GM12865 (cell line): ENCODE measurements around the gene UBASH3A.

Experiments used
- DNase-seq: peaks from one replicate; pipeline ENCODE4 v3.0.0; 2010; ENCODE audit warnings: low read depth
- H3K4me3 ChIP-seq: 2 replicates; pipeline ENCODE4 v1.5.1; 2011; ENCODE audit warnings: mild to moderate bottlenecking, low read depth, low read length, control low read depth
- TF ChIP-seq, protein P1 (sequence below): IDR thresholded peaks from 2 replicates; pipeline ENCODE4 v1.5.1; 2011; ENCODE audit warnings: low read length, control low read depth, low read depth, inconsistent platforms; ENCODE audit not compliant: insufficient read depth; ENCODE audit errors: missing control alignments

The UBASH3A gene, protein sequence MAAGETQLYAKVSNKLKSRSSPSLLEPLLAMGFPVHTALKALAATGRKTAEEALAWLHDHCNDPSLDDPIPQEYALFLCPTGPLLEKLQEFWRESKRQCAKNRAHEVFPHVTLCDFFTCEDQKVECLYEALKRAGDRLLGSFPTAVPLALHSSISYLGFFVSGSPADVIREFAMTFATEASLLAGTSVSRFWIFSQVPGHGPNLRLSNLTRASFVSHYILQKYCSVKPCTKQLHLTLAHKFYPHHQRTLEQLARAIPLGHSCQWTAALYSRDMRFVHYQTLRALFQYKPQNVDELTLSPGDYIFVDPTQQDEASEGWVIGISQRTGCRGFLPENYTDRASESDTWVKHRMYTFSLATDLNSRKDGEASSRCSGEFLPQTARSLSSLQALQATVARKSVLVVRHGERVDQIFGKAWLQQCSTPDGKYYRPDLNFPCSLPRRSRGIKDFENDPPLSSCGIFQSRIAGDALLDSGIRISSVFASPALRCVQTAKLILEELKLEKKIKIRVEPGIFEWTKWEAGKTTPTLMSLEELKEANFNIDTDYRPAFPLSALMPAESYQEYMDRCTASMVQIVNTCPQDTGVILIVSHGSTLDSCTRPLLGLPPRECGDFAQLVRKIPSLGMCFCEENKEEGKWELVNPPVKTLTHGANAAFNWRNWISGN

DNA sequence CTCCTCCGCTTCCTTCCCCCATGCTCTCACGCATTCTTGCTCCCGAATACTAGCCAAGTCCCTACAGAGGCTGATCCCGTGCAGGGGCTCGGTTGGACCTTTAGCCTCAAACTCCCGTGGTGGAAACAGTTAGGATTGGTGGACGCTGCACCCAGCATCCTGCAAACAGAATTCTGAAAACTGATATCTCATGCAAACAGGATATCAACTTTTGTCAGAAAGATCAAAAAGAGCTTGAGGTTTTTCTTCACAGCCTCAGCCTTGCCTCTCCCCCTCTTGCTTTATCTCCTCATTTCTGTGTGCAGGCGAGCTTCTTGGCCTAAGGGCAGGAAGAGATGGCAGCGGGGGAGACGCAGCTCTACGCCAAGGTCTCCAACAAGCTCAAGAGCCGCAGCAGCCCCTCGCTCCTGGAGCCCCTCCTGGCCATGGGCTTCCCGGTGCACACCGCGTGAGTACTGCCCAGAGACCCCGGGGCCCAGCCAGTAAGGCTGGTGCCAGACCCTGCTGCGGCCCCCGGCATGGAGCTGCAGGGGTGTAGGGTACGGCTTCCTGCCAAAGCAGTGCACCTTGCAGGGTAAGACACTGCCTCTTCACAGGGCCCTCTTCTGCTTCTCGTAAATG, at the start of gene UBASH3A:
UBASH3A (plus strand) TSS at position 292 of the 621 bp plus-strand sequence; CDS start at position 336, 44 bp downstream.
- TF ChIP-seq, protein P1, sequence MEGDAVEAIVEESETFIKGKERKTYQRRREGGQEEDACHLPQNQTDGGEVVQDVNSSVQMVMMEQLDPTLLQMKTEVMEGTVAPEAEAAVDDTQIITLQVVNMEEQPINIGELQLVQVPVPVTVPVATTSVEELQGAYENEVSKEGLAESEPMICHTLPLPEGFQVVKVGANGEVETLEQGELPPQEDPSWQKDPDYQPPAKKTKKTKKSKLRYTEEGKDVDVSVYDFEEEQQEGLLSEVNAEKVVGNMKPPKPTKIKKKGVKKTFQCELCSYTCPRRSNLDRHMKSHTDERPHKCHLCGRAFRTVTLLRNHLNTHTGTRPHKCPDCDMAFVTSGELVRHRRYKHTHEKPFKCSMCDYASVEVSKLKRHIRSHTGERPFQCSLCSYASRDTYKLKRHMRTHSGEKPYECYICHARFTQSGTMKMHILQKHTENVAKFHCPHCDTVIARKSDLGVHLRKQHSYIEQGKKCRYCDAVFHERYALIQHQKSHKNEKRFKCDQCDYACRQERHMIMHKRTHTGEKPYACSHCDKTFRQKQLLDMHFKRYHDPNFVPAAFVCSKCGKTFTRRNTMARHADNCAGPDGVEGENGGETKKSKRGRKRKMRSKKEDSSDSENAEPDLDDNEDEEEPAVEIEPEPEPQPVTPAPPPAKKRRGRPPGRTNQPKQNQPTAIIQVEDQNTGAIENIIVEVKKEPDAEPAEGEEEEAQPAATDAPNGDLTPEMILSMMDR: no peak
- no peak within 1 kb of the TSS for H3K4me3 ChIP-seq
- no peak for DNase-seq

DNA sequence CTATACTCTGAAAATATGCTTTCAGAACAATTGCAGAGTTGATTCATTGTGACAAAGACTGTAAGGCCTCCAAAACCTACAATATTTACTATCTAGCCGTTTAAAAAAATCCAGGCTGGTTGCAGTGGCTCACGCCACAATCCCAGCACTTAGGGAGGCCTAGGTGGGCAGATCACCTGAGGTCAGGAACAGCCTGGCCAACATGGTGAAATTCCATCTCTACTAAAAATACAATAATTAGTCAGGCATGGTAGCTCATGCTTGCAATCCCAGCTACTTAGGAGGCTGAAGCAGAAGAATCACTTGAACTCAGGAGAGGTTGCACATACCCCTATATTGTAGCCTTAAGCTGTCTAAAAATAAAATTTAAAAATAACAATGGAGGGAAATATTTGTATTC, 47.7 kb upstream of the UBASH3A start:
- no peak for DNase-seq
- H3K4me3 ChIP-seq: no peak overlapping the region
- TF ChIP-seq, protein P1: no peak

DNA sequence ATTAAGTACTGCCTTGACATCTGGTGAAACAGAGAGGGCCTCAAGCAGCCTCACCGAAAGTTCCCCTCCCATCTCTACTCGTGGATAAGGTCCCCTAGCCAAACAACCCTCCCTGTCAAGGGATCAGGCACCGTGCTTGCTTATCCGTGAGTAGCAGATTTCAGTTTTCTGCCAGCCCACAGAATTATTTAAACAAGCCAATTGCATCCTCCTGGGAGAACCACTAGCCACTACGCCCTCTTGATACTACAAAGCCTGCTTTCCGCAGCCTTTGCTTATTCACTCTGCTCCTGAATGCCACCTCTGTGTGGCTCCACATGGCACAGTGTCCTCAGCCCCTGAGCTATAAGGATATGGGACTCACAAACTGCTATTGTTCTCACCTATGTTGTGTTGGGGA, 47.1 kb upstream of the UBASH3A start:
- no peak for DNase-seq
- no peak overlapping the region for H3K4me3 ChIP-seq
- TF ChIP-seq, protein P1: no peak

DNA sequence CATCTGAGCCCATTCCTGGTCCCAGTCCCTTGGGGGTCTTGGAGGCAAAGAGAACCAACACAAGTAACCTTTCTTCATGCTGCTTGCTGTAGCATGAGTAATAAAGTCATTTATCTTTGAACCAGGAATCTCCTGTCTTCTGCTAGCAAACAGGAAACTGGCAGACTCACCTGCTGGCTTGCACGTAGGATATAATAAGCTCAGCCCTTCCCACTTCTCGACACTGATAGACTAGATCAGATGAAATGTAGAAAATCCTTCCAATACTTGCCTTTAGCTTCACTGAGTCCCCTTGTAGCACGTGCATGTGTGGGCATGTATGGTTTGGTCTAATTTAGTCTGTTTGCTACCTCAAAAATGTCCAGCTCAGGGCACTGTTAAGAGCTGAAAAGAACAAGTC, 46.4 kb upstream of the UBASH3A start:
- TF ChIP-seq, protein P1: no peak

DNA sequence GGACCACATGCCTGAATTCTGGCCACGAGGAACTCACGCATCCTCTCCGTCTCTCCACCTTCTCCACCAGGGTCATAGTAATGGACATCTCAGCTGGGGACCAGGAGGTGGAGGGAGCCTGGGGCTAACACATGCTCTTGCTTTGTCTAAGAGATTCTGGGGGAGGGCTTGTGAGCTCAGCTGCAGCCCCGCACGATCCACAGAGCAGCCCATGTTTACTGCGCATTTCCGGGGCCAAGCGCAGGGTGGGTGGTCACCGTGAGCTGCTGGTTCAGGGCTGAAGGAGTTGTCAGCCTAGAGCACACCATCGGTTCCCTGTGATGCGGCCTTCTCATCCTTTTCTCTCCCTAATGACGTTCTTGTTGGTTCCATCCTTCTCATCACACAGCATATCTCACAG, 45.4 kb upstream of the UBASH3A start:
- TF ChIP-seq, protein P1: no peak
- no peak for DNase-seq
- H3K4me3 ChIP-seq: no peak overlapping the region

More for the DNA sequence above, 46.4 kb upstream of the UBASH3A start:
- no peak for DNase-seq
- no peak overlapping the region for H3K4me3 ChIP-seq

DNA sequence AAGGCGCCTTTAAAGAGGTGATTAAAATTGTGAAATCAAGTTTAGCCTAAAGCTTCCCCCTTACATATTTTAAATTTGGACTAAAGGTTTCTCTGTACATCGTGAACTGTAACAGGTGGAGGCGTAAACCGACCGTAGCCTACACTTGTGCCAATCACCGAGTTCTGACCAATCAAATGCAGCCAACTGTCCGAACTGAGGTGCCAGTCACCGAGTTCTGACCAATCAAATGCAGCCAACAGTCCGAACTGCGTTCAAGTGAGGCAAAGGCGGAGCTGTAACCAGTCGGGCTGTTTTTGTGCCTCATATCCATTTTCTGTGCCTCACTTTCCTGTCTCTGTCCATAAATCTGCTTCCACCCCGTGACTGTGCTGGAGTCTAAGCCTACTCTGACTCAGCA, 44.8 kb upstream of the UBASH3A start:
- TF ChIP-seq, protein P1: no peak
- DNase-seq: no peak
- H3K4me3 ChIP-seq: no peak overlapping the region
